OCI-M2 (cell line): ENCODE measurements around the gene STK17A.

Experiments
- DNase-seq: peaks from one replicate; lab custom pipeline; 2025; ENCODE audit not compliant: unreplicated experiment; lab: John Stamatoyannopoulos, UW

STK17A gene

DNA sequence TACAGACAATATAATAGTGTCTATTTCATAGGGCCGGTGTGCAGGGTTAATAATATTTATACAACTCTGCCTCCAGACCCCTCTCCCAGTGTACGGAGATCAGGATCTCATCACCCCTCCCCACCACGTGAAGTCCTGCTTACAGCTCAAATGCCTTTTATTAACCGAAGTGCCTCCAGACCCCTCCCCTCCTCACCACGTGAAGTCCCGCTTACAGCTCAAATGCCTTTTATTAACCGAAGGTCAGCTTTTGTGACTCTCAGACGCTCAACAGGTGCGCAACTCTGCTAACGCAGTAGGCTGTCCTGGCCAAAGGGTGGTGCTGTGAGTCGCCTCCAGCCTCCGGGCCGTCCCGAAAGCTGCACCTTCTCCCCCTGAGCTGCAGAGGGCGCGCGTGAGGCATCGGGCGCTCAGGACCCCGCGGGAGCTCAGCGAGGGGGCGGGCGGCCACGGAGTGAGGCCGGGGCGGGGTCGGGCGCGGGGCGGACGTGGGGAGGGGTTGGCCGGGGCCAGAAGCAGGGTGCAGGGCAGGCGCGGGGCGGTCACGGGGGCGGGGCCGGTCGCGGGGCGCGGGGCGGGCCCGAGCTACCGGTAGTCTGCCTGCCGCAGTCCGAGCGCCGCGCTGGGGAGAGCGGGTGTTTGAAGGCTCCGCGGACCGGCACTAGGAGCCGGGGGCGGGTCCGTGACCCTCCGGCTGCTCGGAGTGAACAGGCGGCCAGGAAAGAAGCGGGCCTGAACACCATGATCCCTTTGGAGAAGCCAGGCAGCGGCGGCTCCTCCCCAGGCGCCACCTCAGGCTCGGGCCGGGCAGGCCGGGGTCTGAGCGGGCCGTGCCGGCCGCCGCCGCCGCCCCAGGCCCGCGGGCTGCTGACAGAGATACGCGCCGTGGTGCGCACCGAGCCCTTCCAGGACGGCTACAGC lies at the start of gene STK17A:
Gene STK17A, plus strand, starts transcription at position 606 of the 921 bp plus-strand sequence. Its CDS starts 136 bp downstream, at position 742.
- DNase-seq = no peak

DNA sequence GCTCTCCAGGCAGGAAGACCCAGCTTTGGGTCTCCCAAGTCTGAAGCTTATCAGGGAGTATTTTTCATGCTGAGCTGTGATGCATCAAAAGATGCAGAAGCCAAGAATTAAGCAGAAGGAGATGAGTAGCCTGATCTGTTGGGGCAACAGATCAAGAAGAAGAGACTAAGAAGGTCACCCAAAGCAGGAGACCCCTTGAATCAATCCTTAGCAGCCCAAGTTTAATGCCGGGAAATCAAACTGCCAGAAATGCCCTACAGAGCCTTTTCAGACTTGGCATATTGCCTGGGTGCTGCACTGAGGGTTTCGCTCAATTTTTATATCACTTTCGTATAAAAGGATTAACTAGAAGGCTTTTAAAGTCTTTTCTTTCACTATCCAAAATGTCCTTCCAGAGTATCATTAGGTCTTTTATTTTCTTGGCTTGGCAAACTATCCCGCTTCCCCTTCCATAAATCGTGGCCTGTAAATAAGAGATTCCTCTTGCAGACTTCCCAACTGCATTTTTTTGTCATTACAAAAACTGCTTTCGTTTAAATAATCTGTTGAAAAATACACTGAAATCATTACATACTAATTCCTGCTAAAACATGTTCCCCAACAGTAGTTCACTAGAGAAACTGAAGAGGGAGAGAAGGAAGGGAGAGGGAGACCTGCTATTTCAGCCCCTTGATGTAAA lies 49.0 kb upstream of the STK17A start:
- no peak for DNase-seq

DNA sequence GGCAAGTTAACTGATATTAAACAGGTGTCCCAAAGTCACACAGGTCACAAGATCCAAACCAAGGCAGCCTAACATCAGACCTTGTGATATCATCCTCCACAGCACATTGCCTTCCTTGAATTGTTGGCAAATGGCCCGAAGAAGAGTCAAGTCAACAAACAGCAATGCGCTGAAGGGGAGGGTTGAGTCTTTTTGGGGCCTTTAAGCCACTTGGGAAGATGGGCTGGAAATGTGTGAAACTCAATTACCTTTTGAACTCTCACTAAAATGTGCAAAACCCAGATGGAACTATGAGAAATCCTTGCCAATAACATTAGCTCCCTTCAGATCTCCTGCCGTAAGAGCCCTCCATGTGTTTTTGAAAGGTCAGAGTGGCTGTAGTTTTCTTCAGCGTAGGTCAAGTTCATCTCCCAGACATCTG lies 47.9 kb upstream of the STK17A start:
- no peak for DNase-seq

DNA sequence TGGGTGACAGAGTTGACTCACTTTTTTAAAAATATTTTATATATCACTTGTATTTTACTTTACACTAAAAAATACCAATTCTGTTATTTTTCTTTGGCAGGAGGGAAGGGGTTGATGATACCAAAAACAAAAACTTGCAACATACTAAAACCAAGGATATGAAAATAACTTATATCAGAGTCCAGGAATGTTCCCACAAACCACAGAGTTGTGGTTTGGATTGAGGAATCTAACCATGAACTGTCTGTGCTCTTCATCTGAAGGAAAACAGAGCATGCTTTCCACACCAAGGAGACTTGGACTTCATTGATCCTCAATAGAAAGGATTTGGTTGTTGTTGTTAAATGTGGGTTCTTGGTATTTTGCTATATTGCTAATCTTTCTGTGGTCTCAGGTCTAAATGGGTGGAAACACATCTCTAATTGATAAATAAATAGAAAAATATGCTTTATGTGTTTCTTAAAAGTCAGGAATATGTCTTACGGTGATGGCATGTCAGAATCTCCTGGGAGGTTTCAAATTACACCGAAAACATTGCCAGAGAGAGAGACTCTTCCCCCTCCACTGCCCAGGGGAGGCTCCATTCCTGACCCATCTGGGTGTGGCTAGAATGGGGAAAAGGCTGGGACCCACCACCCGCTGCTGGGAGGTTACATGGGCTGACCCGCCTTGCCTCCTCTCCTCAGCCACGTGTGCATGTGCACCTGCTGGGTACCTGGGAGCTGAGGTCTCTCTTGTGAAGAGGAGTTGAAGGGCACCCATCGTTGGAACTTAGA lies 46.9 kb upstream of the STK17A start:
- DNase-seq = no peak

- no peak for DNase-seq
These were observed 46.1 kb upstream of the STK17A start for GRCh38 chr7:43536773-43537172.

DNA sequence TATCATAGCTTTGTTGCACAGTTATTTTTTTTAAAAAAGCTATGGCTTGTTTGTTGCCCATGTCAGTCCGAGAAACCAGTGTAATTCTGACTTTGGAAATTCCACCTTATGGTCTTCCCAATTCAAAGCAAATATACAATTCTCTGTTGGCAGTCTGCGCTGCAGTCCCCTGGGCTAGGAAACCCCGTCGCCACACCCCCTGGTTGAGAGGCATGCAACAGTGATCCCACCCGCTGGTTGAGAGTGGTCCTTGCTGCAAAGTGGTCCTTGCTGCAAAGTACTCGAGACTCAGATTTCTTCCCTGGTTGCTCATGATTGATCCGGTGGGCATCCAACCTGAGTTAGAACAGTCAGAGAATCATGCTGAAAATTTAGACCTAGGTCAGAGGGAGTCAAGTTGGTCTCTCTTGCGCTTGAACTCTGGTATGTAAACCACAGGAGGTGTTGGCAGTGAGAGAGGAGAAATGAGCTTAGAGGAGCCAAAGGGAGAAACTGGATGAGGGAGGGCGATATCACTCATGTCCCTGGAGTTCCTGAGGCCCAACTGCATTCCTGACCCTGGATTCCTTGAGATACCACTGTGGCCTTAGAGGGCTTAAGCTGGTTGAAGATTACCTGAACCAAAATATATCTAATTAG lies 45.0 kb upstream of the STK17A start:
- no peak for DNase-seq

GRCh38 chr7:43538404-43538771 lies 44.5 kb upstream of the STK17A start:
- DNase-seq = no peak

- no peak for DNase-seq
These were observed 42.4 kb upstream of the STK17A start for GRCh38 chr7:43540471-43540870.

- DNase-seq = no peak
These were observed 40.2 kb upstream of the STK17A start for GRCh38 chr7:43542716-43543115.

GRCh38 chr7:43546231-43546630 lies 36.7 kb upstream of the STK17A start:
- no peak for DNase-seq

DNA sequence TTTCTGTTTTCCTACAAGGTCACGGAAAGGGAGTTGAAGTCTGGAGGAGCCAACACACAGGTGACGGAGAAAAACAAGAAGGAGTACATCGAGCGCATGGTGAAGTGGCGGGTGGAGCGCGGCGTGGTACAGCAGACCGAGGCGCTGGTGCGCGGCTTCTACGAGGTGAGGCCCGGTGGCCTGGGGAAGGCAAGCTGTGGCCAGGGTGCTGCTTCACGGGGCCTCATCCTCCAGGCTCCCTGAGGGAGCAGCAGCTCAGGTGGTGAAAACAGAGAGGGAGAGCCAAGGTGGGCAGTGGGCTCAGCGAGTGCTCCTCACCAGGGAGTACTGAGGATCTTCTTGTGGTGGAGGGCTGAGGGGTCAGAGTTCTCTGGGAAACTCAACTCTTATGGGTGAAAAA lies 32.5 kb upstream of the STK17A start:
- DNase-seq = no peak

DNA sequence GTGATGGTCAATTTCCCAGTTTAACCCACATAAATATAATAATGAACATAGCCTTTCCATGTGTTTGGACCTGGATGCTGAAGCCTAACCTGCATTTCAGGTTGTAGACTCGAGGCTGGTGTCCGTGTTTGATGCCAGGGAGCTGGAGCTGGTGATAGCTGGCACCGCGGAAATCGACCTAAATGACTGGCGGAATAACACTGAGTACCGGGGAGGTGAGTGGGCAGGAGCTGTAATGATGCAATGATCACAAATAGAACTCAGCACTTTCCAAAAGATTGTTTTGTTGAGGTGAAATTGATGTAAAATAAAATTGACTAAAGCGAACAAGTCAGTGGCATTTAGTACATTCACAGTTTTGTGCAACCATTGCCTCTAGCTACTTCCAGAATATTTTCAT lies 30.8 kb upstream of the STK17A start:
- DNase-seq = no peak

DNA sequence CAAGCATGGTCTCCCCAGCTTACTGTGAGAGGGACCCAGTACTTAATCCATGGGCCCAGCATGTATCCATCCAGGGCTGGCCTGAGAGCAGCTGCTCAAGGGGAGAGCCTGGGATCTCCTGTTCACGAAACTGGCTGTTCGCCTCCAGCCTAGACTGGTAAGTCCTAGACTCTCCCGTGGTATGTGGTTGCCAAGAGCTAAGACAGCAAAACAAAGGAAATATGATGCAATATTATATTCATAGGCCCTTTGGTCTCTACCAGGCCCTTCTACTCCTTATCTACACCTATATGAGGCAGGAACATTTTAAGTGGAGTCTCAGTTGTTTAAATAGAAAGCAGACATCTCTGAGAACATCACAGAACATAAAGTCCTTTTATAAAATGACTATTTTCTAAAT lies 28.9 kb upstream of the STK17A start:
- DNase-seq = no peak

DNA sequence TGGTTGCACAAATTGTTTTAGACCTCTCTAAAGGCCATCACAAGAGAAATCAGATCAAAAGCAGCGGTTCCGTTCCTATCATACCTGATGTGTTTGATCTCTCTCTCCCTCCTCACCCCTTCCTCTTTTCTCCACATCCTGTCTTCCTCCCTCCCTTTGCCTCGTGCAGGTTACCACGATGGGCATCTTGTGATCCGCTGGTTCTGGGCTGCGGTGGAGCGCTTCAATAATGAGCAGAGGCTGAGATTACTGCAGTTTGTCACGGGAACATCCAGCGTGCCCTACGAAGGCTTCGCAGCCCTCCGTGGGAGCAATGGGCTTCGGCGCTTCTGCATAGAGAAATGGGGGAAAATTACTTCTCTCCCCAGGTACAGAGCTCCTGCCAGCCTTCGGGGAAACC lies 28.5 kb upstream of the STK17A start:
- DNase-seq = no peak

- no peak for DNase-seq
These were observed 24.9 kb upstream of the STK17A start for GRCh38 chr7:43557831-43558495.

- DNase-seq = no peak
These were observed 23.6 kb upstream of the STK17A start for GRCh38 chr7:43559171-43559945.

DNA sequence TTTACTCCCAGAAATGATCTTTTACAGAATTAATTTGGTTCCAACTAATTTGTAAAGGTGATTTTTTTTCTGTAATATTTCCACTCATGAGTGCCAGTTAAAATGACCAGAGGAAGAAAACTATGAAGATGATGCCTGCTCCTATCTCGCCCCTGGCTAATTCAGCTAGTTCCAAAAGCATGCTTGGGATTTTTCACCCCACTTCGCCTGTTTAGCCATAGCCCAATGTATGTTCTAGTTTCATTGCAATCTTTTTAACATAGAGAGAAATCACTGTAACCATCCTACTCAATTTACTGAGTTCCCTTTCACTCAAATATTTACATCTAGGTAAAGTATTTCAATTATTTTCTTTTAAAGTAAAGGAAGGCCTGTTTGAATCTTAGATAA lies 23.0 kb upstream of the STK17A start:
- no peak for DNase-seq

GRCh38 chr7:43560742-43561330 lies 22.1 kb upstream of the STK17A start:
- no peak for DNase-seq

DNA sequence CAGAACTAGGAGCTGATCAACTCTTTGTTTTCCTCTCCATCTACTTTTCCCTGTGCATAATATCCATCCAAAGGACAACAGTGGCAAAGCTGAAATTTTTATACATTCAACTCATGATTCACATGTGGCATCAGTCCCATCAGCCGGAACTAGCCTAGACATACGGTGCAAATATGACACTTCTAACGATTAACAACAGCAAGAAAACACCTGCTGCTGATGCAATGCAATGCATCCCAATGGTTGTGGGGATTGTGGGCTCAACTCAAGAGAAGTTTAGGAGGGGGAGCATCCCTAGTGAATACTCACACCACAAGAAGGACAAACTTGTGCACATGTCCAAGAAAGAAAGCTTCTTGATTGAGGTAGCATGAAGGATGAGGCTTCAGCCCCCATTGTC lies 20.5 kb upstream of the STK17A start:
- DNase-seq = no peak
